ENCODE results near the gene SH3BGRL3.
"Not testable (repeated sequence)": the region's sequence is repeated elsewhere in the genome, so short reads cannot be mapped to it uniquely, and the experiment has no call there.

Gene SH3BGRL3

DNA sequence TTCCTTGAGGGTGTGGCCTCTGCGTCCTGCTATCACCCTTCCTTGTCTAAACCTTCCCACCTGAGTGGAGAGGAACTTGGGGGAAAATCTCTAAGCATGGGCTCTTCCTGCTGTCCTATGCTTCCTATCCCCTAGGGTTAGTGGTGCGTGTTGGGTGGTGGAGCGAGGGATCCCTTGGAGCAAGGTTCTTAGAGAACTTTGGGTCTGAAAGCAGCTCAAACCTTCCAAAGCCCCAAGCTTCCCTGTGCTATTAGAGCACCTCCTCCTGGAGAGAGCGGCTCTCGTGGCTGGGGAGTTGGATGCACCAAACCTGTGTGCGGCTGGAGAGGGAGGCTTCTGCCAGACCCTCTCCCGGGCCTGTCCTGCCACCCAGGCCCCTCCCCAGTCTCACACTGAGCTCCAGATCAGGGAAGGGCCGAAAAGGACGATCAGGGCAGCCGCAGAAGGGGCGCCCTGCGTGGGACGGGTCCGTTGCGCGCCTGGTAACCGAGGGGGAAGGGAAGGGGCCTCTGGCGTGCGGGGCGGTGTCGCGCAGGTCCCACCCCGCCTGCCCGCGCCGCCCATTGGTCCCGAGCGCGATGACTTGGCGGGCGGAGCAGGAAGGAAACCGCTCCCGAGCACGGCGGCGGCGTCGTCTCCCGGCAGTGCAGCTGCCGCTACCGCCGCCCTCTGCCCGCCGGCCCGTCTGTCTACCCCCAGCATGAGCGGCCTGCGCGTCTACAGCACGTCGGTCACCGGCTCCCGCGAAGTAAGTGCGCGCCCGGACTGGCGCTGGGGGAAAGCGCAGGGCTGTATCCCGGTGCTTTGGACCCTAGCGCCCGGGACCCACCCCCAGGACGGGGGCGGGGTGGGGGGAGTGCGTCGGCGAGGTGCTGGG is at the start of gene SH3BGRL3:
Gene SH3BGRL3, plus strand, starts transcription at position 631 of the 877 bp plus-strand sequence. Its CDS starts 70 bp downstream, at position 701.
- DNase-seq (ENCODE audit: low read depth), result peak; percentile 77

- not testable (repeated sequence) for DNase-seq (ENCODE audit: low read depth)
Observed at GRCh38 chr1:26230682-26231081, 49.2 kb upstream of the SH3BGRL3 start.

GRCh38 chr1:26233903-26234643 is 45.8 kb upstream of the SH3BGRL3 start, which contains the start of gene CEP85:
CEP85 (plus strand) TSS chr1:26234200; CDS start chr1:26239784, 5,584 bp downstream.
- DNase-seq (ENCODE audit: low read depth), result peak; percentile 99

GRCh38 chr1:26234644-26235370 is 45.1 kb upstream of the SH3BGRL3 start:
- no peak for DNase-seq (ENCODE audit: low read depth)

DNA sequence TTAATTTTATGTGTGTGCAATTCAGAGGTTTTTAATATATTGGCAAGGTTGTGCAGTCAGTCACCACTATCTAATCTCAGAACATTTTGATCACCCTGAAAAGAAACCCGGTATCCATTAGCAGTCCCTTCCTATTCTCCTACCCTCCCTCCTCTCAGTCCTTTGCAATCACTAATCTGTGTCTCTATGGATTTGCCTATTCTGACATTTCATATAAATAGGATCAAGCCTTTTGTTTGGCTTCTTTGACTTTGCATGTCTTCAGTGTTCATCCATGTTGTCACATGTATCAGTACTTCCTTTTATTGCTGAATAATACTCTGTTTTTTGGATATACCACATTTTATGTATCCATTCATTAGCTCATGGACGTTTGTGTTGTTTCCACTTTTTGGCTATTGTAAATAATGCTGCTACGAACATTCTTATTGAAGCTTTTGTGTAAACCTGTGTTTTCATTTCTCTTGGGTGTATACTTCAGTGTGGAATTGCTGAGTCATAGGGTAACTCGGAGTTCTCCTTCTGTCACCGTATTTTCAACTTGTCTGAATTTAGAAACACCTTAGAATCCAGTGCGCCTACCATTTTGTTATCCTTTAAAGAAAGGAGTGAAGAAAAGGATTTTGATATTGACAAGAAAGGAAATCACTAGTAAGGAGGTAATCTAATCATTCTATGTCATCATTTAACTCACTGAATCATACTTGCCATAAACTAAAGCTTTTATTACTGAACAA is 42.5 kb upstream of the SH3BGRL3 start:
- DNase-seq (ENCODE audit: low read depth), result no peak

- DNase-seq (ENCODE audit: low read depth), result no peak
Observed at GRCh38 chr1:26239936-26240335, 40.0 kb upstream of the SH3BGRL3 start.

GRCh38 chr1:26252718-26253117 is 27.2 kb upstream of the SH3BGRL3 start:
- no peak for DNase-seq (ENCODE audit: low read depth)

- no peak for DNase-seq (ENCODE audit: low read depth)
Observed at GRCh38 chr1:26254404-26254803, 25.5 kb upstream of the SH3BGRL3 start.

GRCh38 chr1:26257222-26257621 is 22.7 kb upstream of the SH3BGRL3 start:
- no peak for DNase-seq (ENCODE audit: low read depth)

- DNase-seq (ENCODE audit: low read depth), result no peak
Observed at GRCh38 chr1:26259005-26259404, 20.9 kb upstream of the SH3BGRL3 start.

GRCh38 chr1:26259578-26259977 is 20.3 kb upstream of the SH3BGRL3 start:
- DNase-seq (ENCODE audit: low read depth), result no peak

- no peak for DNase-seq (ENCODE audit: low read depth)
Observed at GRCh38 chr1:26263212-26263611, 16.7 kb upstream of the SH3BGRL3 start.

- DNase-seq (ENCODE audit: low read depth), result no peak
Observed at GRCh38 chr1:26265405-26265804, 14.5 kb upstream of the SH3BGRL3 start.

DNA sequence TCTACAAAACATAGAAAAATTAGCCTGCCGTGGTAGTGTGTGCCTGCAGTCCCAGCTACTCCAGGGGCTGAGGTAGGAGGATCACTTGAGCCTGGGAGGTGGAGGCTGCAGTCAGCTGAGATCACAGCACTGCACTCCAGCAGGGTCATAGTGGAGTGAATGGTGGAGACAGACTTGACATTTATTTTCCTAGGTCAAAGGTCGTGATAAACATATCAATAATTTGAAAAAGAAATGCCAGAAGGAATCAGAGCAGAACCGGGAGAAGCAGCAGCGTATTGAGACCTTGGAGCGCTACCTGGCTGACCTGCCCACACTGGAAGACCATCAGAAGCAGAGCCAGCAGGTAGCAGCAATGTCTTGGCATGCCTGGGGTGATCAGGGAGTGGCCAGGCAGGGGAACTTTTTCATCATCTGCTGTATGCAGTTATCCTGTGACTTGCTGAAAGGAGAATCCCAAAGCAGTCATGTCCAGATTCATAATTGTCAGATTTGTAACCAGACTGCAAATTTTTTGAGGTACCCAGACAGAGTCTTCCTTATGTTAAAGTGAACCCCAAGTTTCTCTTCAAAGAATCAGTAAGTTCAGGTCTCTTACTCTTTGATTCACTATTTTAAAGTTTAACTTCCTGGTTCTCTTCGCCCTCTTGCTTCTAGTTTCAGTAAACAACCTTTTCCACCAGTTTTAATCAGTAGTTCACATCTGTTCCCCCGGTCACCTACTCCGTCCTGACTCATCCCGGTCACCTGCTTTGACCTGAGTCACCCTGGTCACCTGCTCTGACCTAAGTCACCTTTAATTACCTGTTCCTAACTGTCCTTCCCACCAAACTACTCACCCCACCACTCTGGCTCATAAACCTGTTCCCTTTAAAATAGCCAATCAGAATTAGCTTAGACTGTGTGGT is 11.3 kb upstream of the SH3BGRL3 start:
- DNase-seq (ENCODE audit: low read depth), result no peak

- no peak for DNase-seq (ENCODE audit: low read depth)
Observed at GRCh38 chr1:26269198-26269550, 10.7 kb upstream of the SH3BGRL3 start.

DNA sequence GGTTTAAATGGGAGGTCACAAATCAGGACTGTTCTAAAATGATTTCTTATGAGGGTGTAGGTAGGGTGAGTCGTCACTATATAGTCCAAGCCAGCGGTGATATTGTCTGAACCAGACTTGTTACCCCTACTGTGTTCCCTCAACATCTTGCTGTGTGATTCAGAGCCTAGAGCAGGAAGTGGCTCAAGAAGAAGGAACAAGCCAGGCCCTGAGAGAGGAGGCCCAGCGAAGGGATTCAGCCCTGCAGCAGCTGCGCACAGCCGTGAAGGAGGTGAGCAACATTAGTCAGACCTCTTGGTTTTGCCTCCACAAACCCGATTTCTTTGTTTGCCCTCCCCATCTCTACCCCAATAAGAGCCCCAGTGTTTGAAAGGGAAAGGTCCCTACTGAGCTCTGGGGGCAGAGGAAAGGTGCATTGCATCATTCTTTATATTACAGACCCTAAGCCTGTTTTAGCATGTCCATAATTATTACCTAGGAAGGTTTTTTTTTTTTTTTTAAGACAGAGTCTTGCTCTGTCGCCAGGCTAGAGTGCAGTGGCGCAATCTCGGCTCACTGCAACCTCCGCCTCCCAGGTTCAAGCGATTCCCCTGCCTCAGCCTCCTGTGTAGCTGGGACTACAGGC is 5.0 kb upstream of the SH3BGRL3 start:
- DNase-seq (ENCODE audit: low read depth), result no peak

DNA sequence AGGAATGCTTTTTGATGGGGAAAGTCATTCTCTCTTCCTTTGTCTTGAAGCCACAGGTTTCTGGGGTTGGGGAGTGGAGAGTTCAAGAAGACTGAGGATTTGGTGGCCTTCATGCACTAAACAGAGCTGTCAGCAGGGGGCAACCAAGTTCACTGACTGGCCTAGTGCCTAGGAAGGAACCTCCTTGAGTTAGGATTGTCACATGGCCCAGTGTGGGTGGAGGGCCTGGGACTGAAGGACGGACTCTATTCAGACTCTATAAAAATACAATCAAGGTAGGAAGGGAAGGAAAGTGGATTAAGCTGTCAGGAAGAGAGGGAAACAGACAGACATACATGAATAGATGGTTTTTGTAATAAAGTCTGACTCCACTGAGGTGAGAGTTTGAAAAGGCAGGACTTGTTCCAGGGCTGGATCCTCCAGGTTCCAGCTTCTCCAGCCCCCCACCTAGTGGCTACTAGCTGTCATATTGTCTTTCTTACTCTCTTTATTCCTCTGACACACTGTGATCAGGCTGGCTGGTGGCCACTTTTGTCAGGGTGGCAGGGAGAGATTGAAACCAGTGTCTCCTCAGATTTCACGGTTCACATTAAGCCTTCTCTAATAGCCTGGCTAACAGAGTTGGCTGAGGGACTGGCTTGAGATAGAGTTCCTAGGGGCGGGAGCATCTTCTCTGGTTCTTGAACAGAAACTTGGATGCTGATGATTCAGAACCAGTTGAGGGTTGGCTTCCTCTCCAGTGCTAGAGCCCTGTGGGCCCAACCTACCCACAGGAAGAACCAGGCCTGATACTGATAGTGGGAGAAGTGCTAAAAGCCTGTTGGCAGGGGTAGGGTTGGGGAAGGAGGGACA is 4.1 kb upstream of the SH3BGRL3 start:
- peak; percentile 70 for DNase-seq (ENCODE audit: low read depth)

GRCh38 chr1:26276432-26276838 is 3.5 kb upstream of the SH3BGRL3 start:
- DNase-seq (ENCODE audit: low read depth), result no peak

GRCh38 chr1:26277261-26277661 is 2.6 kb upstream of the SH3BGRL3 start:
- DNase-seq (ENCODE audit: low read depth), result no peak
